Brain microvascular endothelial cell (primary cell): ENCODE results near the gene SAMD9L.

Experiments
- DNase-seq: peaks from one replicate; pipeline ENCODE4 v3.0.0-alpha.2; 2020
- H3K27ac ChIP-seq: fragments of 250-450 bp; sonication (Bioruptor Pico); 2 replicates; pipeline ENCODE4 v1.5.1; 2020; ENCODE audit warnings: mild to moderate bottlenecking, moderate library complexity
- H3K27me3 ChIP-seq: fragments of 250-450 bp; sonication (Bioruptor Pico); replicated peaks from 2 replicates; pipeline ENCODE4 v1.5.1; 2020; ENCODE audit warnings: mild to moderate bottlenecking
- H3K36me3 ChIP-seq: fragments of 250-450 bp; sonication (Bioruptor Pico); replicated peaks from 2 replicates; pipeline ENCODE4 v1.5.1; 2020; ENCODE audit warnings: mild to moderate bottlenecking
- H3K4me3 ChIP-seq: 2 replicates; pipeline ENCODE4 v1.5.1; 2011; ENCODE audit warnings: low read depth, mild to moderate bottlenecking, control low read depth, low read length, moderate library complexity
- CTCF ChIP-seq: IDR thresholded peaks from 2 replicates; pipeline ENCODE4 v1.5.1; 2011; ENCODE audit warnings: low read depth, mild to moderate bottlenecking, moderate library complexity, low read length, control low read depth, inconsistent platforms; ENCODE audit errors: missing control alignments
- in situ Hi-C: cut with HindIII; loops from 2 replicates; pipeline ENCODE4 v1.10.0; 2017; ENCODE audit warnings: low sequenced_read_pairs, low pct_ligation_motif_present

SAMD9L gene

DNA sequence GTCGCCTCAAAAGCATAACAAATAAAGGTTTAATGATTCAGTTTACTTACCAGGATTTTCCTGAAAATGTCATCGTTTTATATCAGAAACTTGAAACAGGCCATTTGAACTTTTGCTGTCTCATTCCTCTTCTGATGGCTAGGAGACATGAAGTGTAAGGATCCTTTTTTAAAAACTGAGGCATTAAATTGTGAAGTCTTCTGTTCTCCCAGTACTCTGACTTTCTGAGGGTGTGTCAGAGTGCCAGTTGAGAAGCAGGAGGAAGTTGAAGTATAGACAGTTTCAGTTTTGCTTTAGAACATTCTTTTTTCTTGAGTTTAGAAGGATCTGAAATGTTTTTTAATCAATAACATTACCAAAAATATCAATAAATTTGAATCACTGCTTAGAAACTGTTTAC is at the start of gene SAMD9L:
SAMD9L (minus strand) TSS at position 242 of the 400 bp plus-strand sequence. CDS start 12,414 bp downstream, outside the sequence.
- Histone ChIP-seq H3K27me3 (no peaks in the 10 kb centered on the region), H3K36me3 (no peaks in the 10 kb centered on the region), H3K4me3 (peak within 1 kb of the TSS; percentile 16), H3K27ac (peak within 1 kb of the TSS; percentile 37)
- no peak for TF ChIP-seq CTCF
- in situ Hi-C loops = no loop called here
- no peak for DNase-seq

- in situ Hi-C loops = no loop called here
- H3K27ac ChIP-seq = no peak overlapping the region
- no peaks in the 10 kb centered on the region for H3K36me3 ChIP-seq
- peaks cover 11% of the 10 kb centered on the region for H3K27me3 ChIP-seq
- no peak for DNase-seq
- no peak overlapping the region for H3K4me3 ChIP-seq
- no peak for TF ChIP-seq CTCF
These were observed 48.2 kb upstream of the SAMD9L start for GRCh38 chr7:93196336-93196735.

GRCh38 chr7:93194386-93194785 is 46.2 kb upstream of the SAMD9L start:
- Histone ChIP-seq H3K27me3 (peaks cover 20% of the 10 kb centered on the region), H3K27ac (no peak overlapping the region), H3K4me3 (no peak overlapping the region), H3K36me3 (no peaks in the 10 kb centered on the region)
- no peak for TF ChIP-seq CTCF
- peak; percentile 4 for DNase-seq
- in situ Hi-C loops = no loop called here

GRCh38 chr7:93188870-93189634 is 40.9 kb upstream of the SAMD9L start:
- Histone ChIP-seq H3K4me3 (no peak overlapping the region), H3K27ac (no peak overlapping the region), H3K27me3 (peaks cover 20% of the 10 kb centered on the region), H3K36me3 (no peaks in the 10 kb centered on the region)
- no peak for TF ChIP-seq CTCF
- no peak for DNase-seq
- in situ Hi-C loops = no loop called here

DNA sequence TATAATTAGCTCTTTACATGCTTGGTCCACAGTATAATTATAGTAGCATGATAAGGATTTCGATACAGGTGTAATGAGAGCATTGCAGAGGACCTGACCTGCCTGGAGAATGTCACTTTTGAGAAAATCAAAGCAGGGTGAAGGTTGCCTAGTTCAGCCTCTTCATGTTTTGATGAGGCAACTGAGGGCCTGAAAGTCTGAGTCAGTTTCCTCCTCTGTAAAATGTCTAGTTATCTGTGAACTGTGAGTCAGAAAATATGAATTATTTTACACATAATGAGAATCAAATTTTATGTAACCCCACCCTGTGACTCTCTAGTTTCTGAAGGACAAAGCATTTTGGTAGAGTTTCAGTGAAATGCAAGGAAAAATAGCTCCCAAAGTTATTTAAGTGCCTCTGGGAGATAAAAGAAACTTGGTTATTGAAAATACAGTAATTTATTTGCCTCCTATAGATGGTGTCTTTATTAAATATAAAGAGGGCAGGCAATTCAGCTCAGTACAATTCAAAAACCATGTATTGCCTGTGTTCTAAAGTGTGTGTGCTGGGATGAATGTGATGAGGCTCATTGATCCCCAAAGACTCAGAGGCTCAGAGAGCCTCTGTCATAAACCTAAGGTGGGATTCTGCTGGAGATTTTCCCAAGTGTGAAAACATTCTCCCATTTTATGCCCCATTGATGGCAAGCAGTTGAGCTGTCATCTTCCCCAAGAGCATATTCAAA is 37.3 kb upstream of the SAMD9L start:
- peak; percentile 51 for DNase-seq
- Histone ChIP-seq H3K27ac (peak overlapping the region; percentile 28), H3K27me3 (peaks cover 7% of the 10 kb centered on the region), H3K4me3 (no peak overlapping the region), H3K36me3 (no peaks in the 10 kb centered on the region)
- in situ Hi-C loops = no loop called here
- TF ChIP-seq CTCF = no peak
